K562 (cell line): ENCODE data around the gene GPC2. TPM values are rescaled to one million over a fixed set of nuclear protein-coding genes. Genes with fewer than 3 reads are reported as not detected.

Source experiments
- POLR2A ChIP-seq: fragments of 450-650 bp; conservative IDR thresholded peaks from 2 replicates; pipeline ENCODE4 v1.6.1; 2016
- polyA plus RNA-seq, 8 experiments: library from polyadenylated mRNA; depleted of rRNA in 4 of 8; stranded (reverse) in 5 of 8; unstranded in 3 of 8; fragments of >200 nt; fragmentation: Nextera tagmentation in 2 of 8; fragmentation: Illumina TruSeq in 1 of 8; extraction: Ambion mirVana in 2 of 8; extraction: Trizol in 1 of 8; gene quantifications; 2 replicates each; pipeline versions ENCODE4 v1.2.1 to v1.2.3, GENCODE V29; 2011 to 2014; ENCODE audit warnings: inconsistent platforms in 1 of 8, missing spikeins in 1 of 8
- total RNA-seq, 7 experiments: library from RNA; depleted of rRNA in 6 of 7; stranded (reverse); fragments of >200 nt in 6 of 7; fragmentation: Illumina TruSeq in 2 of 7; extraction: Trizol in 2 of 7; gene quantifications; 2 replicates each; pipeline versions ENCODE4 v1.2.1 to v1.2.3, GENCODE V29; 2011 to 2021; ENCODE audit warnings: low replicate concordance in 1 of 7
- TF ChIP-seq, protein P1 (sequence below): fragments of 200-600 bp; sonication (generic); IDR thresholded peaks from one replicate; pipeline ENCODE4 v1.6.1; 2012; ENCODE audit warnings: mild to moderate bottlenecking, low read depth, low read length, inconsistent platforms

The GPC2 gene
- total and polyA plus RNA-seq, 9 of the 15 experiments (the other 6 are each of a cell fraction or from before 2014, with no cell fraction given), result 0.06 to 7.7 (median 1.4) TPM; not detected in 1

DNA sequence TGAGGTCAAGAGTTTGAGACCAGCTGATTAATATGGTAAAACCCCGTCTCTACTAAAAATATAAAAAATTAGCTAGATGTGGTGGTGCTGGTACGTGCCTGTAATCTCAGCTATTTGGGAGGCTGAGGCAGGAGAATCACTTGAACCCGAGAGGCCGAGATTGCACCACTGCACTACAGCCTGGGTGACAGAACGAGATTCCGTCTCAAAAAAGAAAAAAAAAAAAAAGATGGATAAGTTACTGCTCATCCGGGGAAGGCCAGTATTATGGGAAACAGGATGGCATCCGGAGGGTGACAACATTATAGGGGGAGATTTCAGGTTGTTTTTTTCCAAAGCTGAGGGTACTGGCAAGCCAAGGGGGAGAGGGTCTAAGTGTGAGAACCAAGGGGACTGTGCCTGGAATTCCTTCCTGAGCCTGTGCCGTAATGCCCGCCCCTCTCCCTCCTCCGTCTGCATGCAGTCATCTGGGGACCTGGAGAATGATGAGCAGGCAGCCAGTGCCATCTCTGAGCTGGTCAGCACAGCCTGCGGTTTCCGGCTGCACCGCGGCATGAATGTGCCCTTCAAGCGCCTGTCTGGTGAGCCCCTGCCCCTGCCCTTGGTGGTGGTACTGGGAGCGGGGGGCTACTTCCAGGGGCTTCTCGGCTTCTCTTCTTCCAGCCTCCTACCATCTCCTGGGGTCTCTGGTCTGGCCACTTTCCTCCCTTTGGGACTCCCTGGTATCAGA is 24.1 kb downstream of the GPC2 start (continued):
- TF ChIP-seq, protein P1, sequence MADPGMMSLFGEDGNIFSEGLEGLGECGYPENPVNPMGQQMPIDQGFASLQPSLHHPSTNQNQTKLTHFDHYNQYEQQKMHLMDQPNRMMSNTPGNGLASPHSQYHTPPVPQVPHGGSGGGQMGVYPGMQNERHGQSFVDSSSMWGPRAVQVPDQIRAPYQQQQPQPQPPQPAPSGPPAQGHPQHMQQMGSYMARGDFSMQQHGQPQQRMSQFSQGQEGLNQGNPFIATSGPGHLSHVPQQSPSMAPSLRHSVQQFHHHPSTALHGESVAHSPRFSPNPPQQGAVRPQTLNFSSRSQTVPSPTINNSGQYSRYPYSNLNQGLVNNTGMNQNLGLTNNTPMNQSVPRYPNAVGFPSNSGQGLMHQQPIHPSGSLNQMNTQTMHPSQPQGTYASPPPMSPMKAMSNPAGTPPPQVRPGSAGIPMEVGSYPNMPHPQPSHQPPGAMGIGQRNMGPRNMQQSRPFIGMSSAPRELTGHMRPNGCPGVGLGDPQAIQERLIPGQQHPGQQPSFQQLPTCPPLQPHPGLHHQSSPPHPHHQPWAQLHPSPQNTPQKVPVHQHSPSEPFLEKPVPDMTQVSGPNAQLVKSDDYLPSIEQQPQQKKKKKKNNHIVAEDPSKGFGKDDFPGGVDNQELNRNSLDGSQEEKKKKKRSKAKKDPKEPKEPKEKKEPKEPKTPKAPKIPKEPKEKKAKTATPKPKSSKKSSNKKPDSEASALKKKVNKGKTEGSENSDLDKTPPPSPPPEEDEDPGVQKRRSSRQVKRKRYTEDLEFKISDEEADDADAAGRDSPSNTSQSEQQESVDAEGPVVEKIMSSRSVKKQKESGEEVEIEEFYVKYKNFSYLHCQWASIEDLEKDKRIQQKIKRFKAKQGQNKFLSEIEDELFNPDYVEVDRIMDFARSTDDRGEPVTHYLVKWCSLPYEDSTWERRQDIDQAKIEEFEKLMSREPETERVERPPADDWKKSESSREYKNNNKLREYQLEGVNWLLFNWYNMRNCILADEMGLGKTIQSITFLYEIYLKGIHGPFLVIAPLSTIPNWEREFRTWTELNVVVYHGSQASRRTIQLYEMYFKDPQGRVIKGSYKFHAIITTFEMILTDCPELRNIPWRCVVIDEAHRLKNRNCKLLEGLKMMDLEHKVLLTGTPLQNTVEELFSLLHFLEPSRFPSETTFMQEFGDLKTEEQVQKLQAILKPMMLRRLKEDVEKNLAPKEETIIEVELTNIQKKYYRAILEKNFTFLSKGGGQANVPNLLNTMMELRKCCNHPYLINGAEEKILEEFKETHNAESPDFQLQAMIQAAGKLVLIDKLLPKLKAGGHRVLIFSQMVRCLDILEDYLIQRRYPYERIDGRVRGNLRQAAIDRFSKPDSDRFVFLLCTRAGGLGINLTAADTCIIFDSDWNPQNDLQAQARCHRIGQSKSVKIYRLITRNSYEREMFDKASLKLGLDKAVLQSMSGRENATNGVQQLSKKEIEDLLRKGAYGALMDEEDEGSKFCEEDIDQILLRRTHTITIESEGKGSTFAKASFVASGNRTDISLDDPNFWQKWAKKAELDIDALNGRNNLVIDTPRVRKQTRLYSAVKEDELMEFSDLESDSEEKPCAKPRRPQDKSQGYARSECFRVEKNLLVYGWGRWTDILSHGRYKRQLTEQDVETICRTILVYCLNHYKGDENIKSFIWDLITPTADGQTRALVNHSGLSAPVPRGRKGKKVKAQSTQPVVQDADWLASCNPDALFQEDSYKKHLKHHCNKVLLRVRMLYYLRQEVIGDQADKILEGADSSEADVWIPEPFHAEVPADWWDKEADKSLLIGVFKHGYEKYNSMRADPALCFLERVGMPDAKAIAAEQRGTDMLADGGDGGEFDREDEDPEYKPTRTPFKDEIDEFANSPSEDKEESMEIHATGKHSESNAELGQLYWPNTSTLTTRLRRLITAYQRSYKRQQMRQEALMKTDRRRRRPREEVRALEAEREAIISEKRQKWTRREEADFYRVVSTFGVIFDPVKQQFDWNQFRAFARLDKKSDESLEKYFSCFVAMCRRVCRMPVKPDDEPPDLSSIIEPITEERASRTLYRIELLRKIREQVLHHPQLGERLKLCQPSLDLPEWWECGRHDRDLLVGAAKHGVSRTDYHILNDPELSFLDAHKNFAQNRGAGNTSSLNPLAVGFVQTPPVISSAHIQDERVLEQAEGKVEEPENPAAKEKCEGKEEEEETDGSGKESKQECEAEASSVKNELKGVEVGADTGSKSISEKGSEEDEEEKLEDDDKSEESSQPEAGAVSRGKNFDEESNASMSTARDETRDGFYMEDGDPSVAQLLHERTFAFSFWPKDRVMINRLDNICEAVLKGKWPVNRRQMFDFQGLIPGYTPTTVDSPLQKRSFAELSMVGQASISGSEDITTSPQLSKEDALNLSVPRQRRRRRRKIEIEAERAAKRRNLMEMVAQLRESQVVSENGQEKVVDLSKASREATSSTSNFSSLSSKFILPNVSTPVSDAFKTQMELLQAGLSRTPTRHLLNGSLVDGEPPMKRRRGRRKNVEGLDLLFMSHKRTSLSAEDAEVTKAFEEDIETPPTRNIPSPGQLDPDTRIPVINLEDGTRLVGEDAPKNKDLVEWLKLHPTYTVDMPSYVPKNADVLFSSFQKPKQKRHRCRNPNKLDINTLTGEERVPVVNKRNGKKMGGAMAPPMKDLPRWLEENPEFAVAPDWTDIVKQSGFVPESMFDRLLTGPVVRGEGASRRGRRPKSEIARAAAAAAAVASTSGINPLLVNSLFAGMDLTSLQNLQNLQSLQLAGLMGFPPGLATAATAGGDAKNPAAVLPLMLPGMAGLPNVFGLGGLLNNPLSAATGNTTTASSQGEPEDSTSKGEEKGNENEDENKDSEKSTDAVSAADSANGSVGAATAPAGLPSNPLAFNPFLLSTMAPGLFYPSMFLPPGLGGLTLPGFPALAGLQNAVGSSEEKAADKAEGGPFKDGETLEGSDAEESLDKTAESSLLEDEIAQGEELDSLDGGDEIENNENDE, result no peak
- TF ChIP-seq POLR2A, result peak; percentile 30; the same call in 1 of the 2 replicates
